Astrocyte of the spinal cord (primary cell): ENCODE data around the gene GORAB.

Source experiments
- DNase-seq: peaks from one replicate; pipeline ENCODE4 v3.0.0; 2011; ENCODE audit warnings: low read depth, low spot score
- H3K4me3 ChIP-seq: 2 replicates; pipeline ENCODE4 v1.5.1; 2011; ENCODE audit warnings: low read depth, mild to moderate bottlenecking, low read length, moderate library complexity
- in situ Hi-C: cut with HindIII; loops from 2 replicates; pipeline ENCODE4 v1.10.0; 2017; ENCODE audit warnings: low sequenced_read_pairs
- TF ChIP-seq, protein P1 (sequence below): IDR thresholded peaks from 2 replicates; pipeline ENCODE4 v1.5.1; 2012; ENCODE audit warnings: low read depth, mild to moderate bottlenecking, low read length, inconsistent platforms

Gene GORAB

GRCh38 chr1:170536924-170537551, 5.1 kb downstream of the GORAB start:
- TF ChIP-seq, protein P1, sequence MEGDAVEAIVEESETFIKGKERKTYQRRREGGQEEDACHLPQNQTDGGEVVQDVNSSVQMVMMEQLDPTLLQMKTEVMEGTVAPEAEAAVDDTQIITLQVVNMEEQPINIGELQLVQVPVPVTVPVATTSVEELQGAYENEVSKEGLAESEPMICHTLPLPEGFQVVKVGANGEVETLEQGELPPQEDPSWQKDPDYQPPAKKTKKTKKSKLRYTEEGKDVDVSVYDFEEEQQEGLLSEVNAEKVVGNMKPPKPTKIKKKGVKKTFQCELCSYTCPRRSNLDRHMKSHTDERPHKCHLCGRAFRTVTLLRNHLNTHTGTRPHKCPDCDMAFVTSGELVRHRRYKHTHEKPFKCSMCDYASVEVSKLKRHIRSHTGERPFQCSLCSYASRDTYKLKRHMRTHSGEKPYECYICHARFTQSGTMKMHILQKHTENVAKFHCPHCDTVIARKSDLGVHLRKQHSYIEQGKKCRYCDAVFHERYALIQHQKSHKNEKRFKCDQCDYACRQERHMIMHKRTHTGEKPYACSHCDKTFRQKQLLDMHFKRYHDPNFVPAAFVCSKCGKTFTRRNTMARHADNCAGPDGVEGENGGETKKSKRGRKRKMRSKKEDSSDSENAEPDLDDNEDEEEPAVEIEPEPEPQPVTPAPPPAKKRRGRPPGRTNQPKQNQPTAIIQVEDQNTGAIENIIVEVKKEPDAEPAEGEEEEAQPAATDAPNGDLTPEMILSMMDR, result no peak
- DNase-seq, result no peak
- H3K4me3 ChIP-seq, result no peak overlapping the region
- in situ Hi-C loops, result no loop called here

DNA sequence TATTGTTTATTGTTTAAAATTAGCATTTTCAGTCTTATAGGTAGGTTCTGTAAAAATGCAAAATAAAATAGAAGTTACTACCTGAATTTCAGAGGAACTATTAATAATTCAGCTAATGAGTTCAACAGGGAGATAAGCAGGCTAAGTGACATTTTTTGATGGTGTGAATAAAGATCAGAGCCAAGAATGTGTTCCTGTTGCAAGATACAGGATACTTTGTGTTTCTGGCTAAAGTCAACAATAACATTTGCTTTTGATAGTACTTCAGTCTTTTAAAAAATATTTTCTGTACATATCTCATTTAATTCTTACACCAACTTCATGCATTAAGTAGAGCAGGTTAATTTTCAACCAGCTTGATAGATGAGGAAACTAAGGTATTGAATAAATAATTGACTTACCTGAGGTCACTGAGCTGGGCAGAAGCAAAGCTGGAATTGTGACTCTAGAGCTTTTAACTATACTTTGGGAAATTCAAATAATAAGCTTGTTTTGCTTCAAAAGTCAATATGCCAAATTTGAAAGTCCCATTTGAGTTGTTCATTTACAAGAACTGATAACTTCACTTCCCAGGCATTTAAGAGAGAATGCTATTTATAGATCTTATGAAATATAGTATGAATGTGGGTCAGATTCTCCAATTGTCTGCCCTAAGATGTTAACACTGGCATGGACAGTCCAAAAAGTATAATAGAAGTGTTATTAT, 6.0 kb downstream of the GORAB start:
- DNase-seq, result peak; percentile 51
- TF ChIP-seq, protein P1, result no peak
- in situ Hi-C loops, result no loop called here
- H3K4me3 ChIP-seq, result no peak overlapping the region

- no peak overlapping the region for H3K4me3 ChIP-seq
- TF ChIP-seq, protein P1, result no peak
- DNase-seq, result no peak
- in situ Hi-C loops, result no loop called here
Measured at GRCh38 chr1:170538687-170539086, 6.7 kb downstream of the GORAB start.

DNA sequence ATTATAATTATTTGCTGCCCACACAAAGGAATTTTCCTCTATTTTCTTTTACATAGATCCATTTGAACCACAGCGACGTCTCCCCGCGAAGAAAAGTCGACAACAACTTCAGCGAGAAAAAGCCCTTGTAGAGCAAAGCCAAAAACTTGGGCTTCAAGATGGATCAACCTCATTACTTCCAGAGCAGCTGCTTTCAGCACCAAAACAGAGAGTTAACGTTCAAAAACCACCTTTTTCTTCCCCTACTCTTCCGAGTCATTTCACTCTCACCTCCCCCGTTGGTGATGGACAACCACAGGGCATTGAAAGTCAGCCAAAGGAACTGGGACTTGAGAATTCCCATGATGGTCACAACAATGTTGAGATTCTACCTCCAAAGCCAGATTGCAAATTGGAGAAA, 7.2 kb downstream of the GORAB start:
- H3K4me3 ChIP-seq, result no peak overlapping the region
- TF ChIP-seq, protein P1, result no peak
- DNase-seq, result no peak
- in situ Hi-C loops, result no loop called here

DNA sequence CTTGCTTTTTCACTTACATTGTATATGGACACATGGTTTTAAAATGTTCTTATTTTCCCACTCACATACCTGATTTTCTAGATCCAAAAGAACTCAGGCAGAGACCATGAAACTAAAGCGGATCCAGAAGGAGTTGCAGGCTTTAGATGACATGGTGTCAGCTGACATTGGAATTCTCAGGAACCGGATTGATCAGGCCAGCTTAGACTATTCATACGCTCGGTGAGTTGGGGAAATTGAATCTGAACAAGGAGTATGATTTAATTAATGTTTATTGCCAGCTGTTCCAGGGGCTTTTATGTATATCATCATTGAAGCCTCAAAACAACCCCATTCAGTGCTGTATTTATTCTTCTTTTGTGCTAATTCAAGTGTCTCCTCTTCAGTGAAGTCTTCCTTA, 12.7 kb downstream of the GORAB start:
- in situ Hi-C loops, result no loop called here
- no peak for DNase-seq
- TF ChIP-seq, protein P1, result no peak
- H3K4me3 ChIP-seq, result no peak overlapping the region

DNA sequence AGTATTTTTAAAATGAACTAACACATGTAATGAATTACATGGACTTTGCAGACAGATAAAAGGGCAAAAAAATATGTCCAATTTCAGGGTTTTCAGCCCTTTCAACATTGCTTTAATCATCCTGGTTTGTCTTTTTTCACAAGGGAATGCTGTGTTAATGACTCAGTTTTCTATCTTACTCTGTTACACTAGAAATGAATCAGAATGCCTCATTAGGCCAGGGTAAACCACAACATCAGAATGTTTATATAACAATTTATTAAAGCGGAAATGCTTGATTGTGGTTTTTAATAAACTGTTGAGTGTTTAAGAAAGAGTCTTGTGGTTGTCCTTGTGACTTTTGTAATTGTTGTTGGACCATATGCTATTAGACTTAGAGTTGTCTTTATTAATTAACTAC, 13.5 kb downstream of the GORAB start:
- TF ChIP-seq, protein P1, result no peak
- in situ Hi-C loops, result no loop called here
- no peak overlapping the region for H3K4me3 ChIP-seq
- peak; percentile 79 for DNase-seq
